KMS-11 (cell line): Measurements from ENCODE around the gene ID4.

Experiments
- H2AFZ ChIP-seq: fragments of 200-600 bp; sonication (generic); 2 replicates; pipeline ENCODE4 v1.6.1; 2016; ENCODE audit warnings: antibody characterized with exemption, mixed run types, low read depth
- H3K27ac ChIP-seq: fragments of 200-600 bp; sonication (generic); 2 replicates; pipeline ENCODE4 v1.6.1; 2016; ENCODE audit warnings: mild to moderate bottlenecking, mixed run types
- H3K27me3 ChIP-seq: fragments of 200-600 bp; sonication (generic); 2 replicates; pipeline ENCODE4 v1.6.1; 2017; ENCODE audit warnings: mild to moderate bottlenecking, low read depth, mixed run types, moderate library complexity; ENCODE audit not compliant: insufficient read depth
- H3K36me3 ChIP-seq: fragments of 200-600 bp; sonication (generic); 2 replicates; pipeline ENCODE4 v1.6.1; 2017; ENCODE audit warnings: mild to moderate bottlenecking, mixed run types; ENCODE audit not compliant: insufficient read depth
- H3K4me1 ChIP-seq: fragments of 200-600 bp; sonication (generic); 2 replicates; pipeline ENCODE4 v1.6.1; 2016; ENCODE audit warnings: mild to moderate bottlenecking, low read depth, mixed run types; ENCODE audit not compliant: poor library complexity, severe bottlenecking
- H3K4me2 ChIP-seq: fragments of 200-600 bp; sonication (generic); 2 replicates; pipeline ENCODE4 v1.7.0; 2016; ENCODE audit warnings: mild to moderate bottlenecking, mixed run types
- H3K4me3 ChIP-seq: fragments of 200-600 bp; sonication (generic); IDR thresholded peaks from 2 replicates; pipeline ENCODE4 v1.6.1; 2017; ENCODE audit warnings: low read depth, low read length, mixed read lengths; ENCODE audit not compliant: insufficient read depth
- H3K79me2 ChIP-seq: fragments of 200-600 bp; sonication (generic); 2 replicates; pipeline ENCODE4 v1.6.1; 2016; ENCODE audit warnings: low read depth, mixed run types; ENCODE audit not compliant: insufficient read depth
- H3K9ac ChIP-seq: fragments of 200-600 bp; sonication (generic); 2 replicates; pipeline ENCODE4 v1.6.1; 2016; ENCODE audit warnings: mild to moderate bottlenecking, mixed run types
- H4K20me1 ChIP-seq: fragments of 200-600 bp; sonication (generic); 2 replicates; pipeline ENCODE4 v1.6.1; 2016; ENCODE audit warnings: mild to moderate bottlenecking, mixed run types; ENCODE audit not compliant: insufficient read depth
- CTCF ChIP-seq: fragments of 200-600 bp; sonication (generic); conservative IDR thresholded peaks from 2 replicates; pipeline ENCODE4 v1.6.1; 2017; ENCODE audit warnings: low read depth, mild to moderate bottlenecking, antibody characterized with exemption, low read length, moderate library complexity, mixed read lengths

ID4 gene

GRCh38 chr6:19834858-19835257 lies 2.3 kb upstream of the ID4 start:
- H3K9ac ChIP-seq: no peak overlapping the region
- H3K4me1 ChIP-seq: no peaks in the 10 kb centered on the region
- no peaks in the 10 kb centered on the region for H3K27me3 ChIP-seq
- H3K4me3 ChIP-seq: no peak overlapping the region
- H2AFZ ChIP-seq: no peak overlapping the region
- no peak overlapping the region for H3K27ac ChIP-seq
- H3K36me3 ChIP-seq: no peaks in the 10 kb centered on the region
- no peaks in the 10 kb centered on the region for H3K79me2 ChIP-seq
- no peak overlapping the region for H3K4me2 ChIP-seq
- H4K20me1 ChIP-seq: no peaks in the 10 kb centered on the region
- no peak for TF ChIP-seq CTCF

- H3K27me3 ChIP-seq: no peaks in the 10 kb centered on the region
- no peak overlapping the region for H3K9ac ChIP-seq
- TF ChIP-seq CTCF: no peak
- no peaks in the 10 kb centered on the region for H3K36me3 ChIP-seq
- no peak overlapping the region for H3K4me2 ChIP-seq
- no peaks in the 10 kb centered on the region for H4K20me1 ChIP-seq
- H2AFZ ChIP-seq: no peak overlapping the region
- H3K4me3 ChIP-seq: no peak overlapping the region
- H3K27ac ChIP-seq: no peak overlapping the region
- no peaks in the 10 kb centered on the region for H3K79me2 ChIP-seq
- H3K4me1 ChIP-seq: no peaks in the 10 kb centered on the region
These were observed 1.6 kb upstream of the ID4 start for GRCh38 chr6:19835605-19836004.

GRCh38 chr6:19837511-19838441 lies 606 bp downstream of the ID4 start:
- no peak overlapping the region for H3K9ac ChIP-seq
- no peaks in the 10 kb centered on the region for H3K4me1 ChIP-seq
- no peaks in the 10 kb centered on the region for H4K20me1 ChIP-seq
- no peak overlapping the region for H3K4me2 ChIP-seq
- no peak for TF ChIP-seq CTCF
- H3K79me2 ChIP-seq: no peaks in the 10 kb centered on the region
- H3K4me3 ChIP-seq: no peak overlapping the region
- no peaks in the 10 kb centered on the region for H3K27me3 ChIP-seq
- no peaks in the 10 kb centered on the region for H3K36me3 ChIP-seq
- H3K27ac ChIP-seq: no peak overlapping the region
- no peak overlapping the region for H2AFZ ChIP-seq

GRCh38 chr6:19838442-19839236 lies 1.5 kb downstream of the ID4 start:
- Histone ChIP-seq H2AFZ (no peak overlapping the region), H3K36me3 (no peaks in the 10 kb centered on the region), H3K9ac (no peak overlapping the region), H3K4me3 (no peak overlapping the region), H3K27me3 (no peaks in the 10 kb centered on the region), H3K4me2 (no peak overlapping the region), H4K20me1 (no peaks in the 10 kb centered on the region), H3K4me1 (no peaks in the 10 kb centered on the region), H3K27ac (no peak overlapping the region), H3K79me2 (no peaks in the 10 kb centered on the region)
- no peak for TF ChIP-seq CTCF
